HepG2 (cell line): ENCODE results near the gene EVA1C. TPM values are rescaled to one million over a fixed set of nuclear protein-coding genes. Genes with fewer than 3 reads are reported as not detected.

ENCODE experiments used
- ATAC-seq: fragments of 200-7000 bp; cut with Tn5 transposase; 3 replicates; pipeline ENCODE4 v1.9.1; 2020; ENCODE audit warnings: mild to moderate bottlenecking, moderate library complexity
- BruUV-seq: library from RNA; stranded (reverse); fragments of 400-500 nt; replicated peaks from 2 replicates; lab custom pipeline; 2021; lab: Mats Ljungman, UMichigan
- CTCF ChIA-PET: fragments of 300-600 bp; formaldehyde crosslinking; extraction: SDS; loops from one replicate; lab custom pipeline; 2021; ENCODE audit warnings: low total read pairs, inconsistent platforms, low intra/inter-chr PET ratio; lab: Yijun Ruan, JAX
- POLR2A ChIA-PET: fragments of 350-600 bp; sonication (Branson Sonifier 250); formaldehyde crosslinking; loops from one replicate; lab custom pipeline; 2020; ENCODE audit warnings: antibody characterized with exemption, inconsistent platforms; lab: Yijun Ruan, JAX
- DNase-seq: peaks from one replicate; pipeline ENCODE4 v3.0.0-alpha.2; 2015; ENCODE audit warnings: low spot score
- FAIRE-seq: peaks from 3 replicates; lab custom pipeline; 2011; peaks lifted over from hg19 to GRCh38; lab: Jason Lieb, UNC
- H2AFZ ChIP-seq: one replicate; pipeline ENCODE4 v1.6.1; 2011; ENCODE audit warnings: low read length, inconsistent platforms
- H3K27ac ChIP-seq: fragments of 300-600 bp; 3 replicates; pipeline ENCODE4 v1.8.0; 2011; ENCODE audit warnings: mixed run types, mild to moderate bottlenecking, mixed read lengths, low read length, inconsistent platforms; ENCODE audit not compliant: insufficient read depth; ENCODE audit errors: extremely low read length
- H3K27me3 ChIP-seq, 2 experiments: fragments of 200-600 bp in 1 of 2; 2 replicates in 1 of 2; 3 replicates in 1 of 2; pipeline versions ENCODE4 v1.6.0 to v1.8.0; 2011; ENCODE audit warnings: low read length in 2 of 2, mild to moderate bottlenecking in 2 of 2, moderate library complexity in 2 of 2, inconsistent platforms in 1 of 2; ENCODE audit not compliant: insufficient read depth in 2 of 2, control insufficient read depth in 1 of 2
- H3K36me3 ChIP-seq, 2 experiments: fragments of 200-600 bp in 1 of 2; replicated peaks in 1 of 2; 2 replicates in 1 of 2; 3 replicates in 1 of 2; pipeline versions ENCODE4 v1.5.1 to v1.8.0; 2011; ENCODE audit warnings: low read length in 2 of 2, inconsistent platforms in 1 of 2; ENCODE audit not compliant: insufficient read depth in 2 of 2, control insufficient read depth in 1 of 2
- H3K4me1 ChIP-seq: 2 replicates; pipeline ENCODE4 v1.5.1; 2012; ENCODE audit warnings: low read length, inconsistent platforms; ENCODE audit not compliant: insufficient read depth
- H3K4me2 ChIP-seq: 2 replicates; pipeline ENCODE4 v1.6.0; 2011; ENCODE audit warnings: low read depth, low read length, inconsistent platforms
- H3K4me3 ChIP-seq, 3 experiments: fragments of 200-600 bp in 1 of 3; sonication (generic), shearing (Covaris generic) in 1 of 3; replicated peaks in 1 of 3; 2 replicates each; pipeline ENCODE4 v1.5.1; 2011 to 2016; ENCODE audit warnings: low read length in 3 of 3, inconsistent platforms in 2 of 3, low read depth in 2 of 3, mild to moderate bottlenecking in 2 of 3, control low read depth in 1 of 3, mixed read lengths in 1 of 3; ENCODE audit not compliant: insufficient read depth in 1 of 3
- H3K79me2 ChIP-seq: one replicate; pipeline ENCODE4 v1.6.1; 2011; ENCODE audit warnings: low read length, inconsistent platforms; ENCODE audit not compliant: insufficient read depth
- H3K9ac ChIP-seq: 2 replicates; pipeline ENCODE4 v1.6.0; 2011; ENCODE audit warnings: mild to moderate bottlenecking, low read depth, low read length, inconsistent platforms; ENCODE audit not compliant: insufficient read depth
- H3K9me3 ChIP-seq: 2 replicates; pipeline ENCODE4 v1.5.1; 2012; ENCODE audit warnings: mild to moderate bottlenecking, low read length
- H4K20me1 ChIP-seq: 2 replicates; pipeline ENCODE4 v1.6.0; 2011; ENCODE audit warnings: inconsistent platforms, mild to moderate bottlenecking, low read length, moderate library complexity; ENCODE audit not compliant: insufficient read depth
- FOSL2 ChIP-seq: sonication (generic); formaldehyde crosslinking; IDR thresholded peaks from 2 replicates; pipeline ENCODE4 v1.4.0; 2020; ENCODE audit warnings: missing genetic modification reagents
- MTA1 ChIP-seq: sonication (generic); formaldehyde crosslinking; IDR thresholded peaks from 2 replicates; pipeline ENCODE4 v1.4.0; 2020; ENCODE audit warnings: missing genetic modification reagents, mild to moderate bottlenecking, borderline replicate concordance
- NFIB ChIP-seq: sonication (generic); formaldehyde crosslinking; IDR thresholded peaks from 2 replicates; pipeline ENCODE4 v1.9.0; 2021; ENCODE audit warnings: missing genetic modification reagents, mild to moderate bottlenecking, borderline replicate concordance
- PLSCR1 ChIP-seq: sonication (generic); formaldehyde crosslinking; IDR thresholded peaks from 2 replicates; pipeline ENCODE4 v1.5.0; 2020; ENCODE audit warnings: missing genetic modification reagents, mild to moderate bottlenecking, borderline replicate concordance
- RARG ChIP-seq: sonication (generic); formaldehyde crosslinking; IDR thresholded peaks from 2 replicates; pipeline ENCODE4 v1.4.0; 2020; ENCODE audit warnings: low read depth, mild to moderate bottlenecking, missing genetic modification reagents
- RFXAP ChIP-seq: sonication (generic); formaldehyde crosslinking; IDR thresholded peaks from 2 replicates; pipeline ENCODE4 v1.4.0; 2020; ENCODE audit warnings: missing genetic modification reagents, borderline replicate concordance
- SMC3 ChIP-seq: IDR thresholded peaks from 2 replicates; pipeline ENCODE4 v1.6.1; 2011; ENCODE audit warnings: low read length, improper control_type of control experiment
- ZNF326 ChIP-seq: sonication (generic); formaldehyde crosslinking; IDR thresholded peaks from 2 replicates; pipeline ENCODE4 v1.4.0; 2020; ENCODE audit warnings: missing genetic modification reagents, borderline replicate concordance
- ZNF34 ChIP-seq: sonication (generic); formaldehyde crosslinking; IDR thresholded peaks from 2 replicates; pipeline ENCODE4 v1.4.0; 2020; ENCODE audit warnings: mild to moderate bottlenecking, missing genetic modification reagents, borderline replicate concordance
- WGBS: methylation state at CpG from one replicate; pipeline ENCODE4 v1.1.6; 2017; ENCODE audit warnings: low lambda C conversion rate; 5-methylcytosine and 5-hydroxymethylcytosine counted together
- in situ Hi-C: cut with HindIII; loops from 2 replicates; pipeline ENCODE4 v1.10.0; 2017; ENCODE audit warnings: low pct_unique_long_range_greater_than_20kb; ENCODE audit not compliant: extremely low pct_ligation_motif_present
- intact Hi-C: fragments of 100-400 bp; cut with micrococcal nuclease; formaldehyde crosslinking; loops from one replicate; pipeline ENCODE4 v1.10.0; 2022; ENCODE audit not compliant: unreplicated experiment
- polyA plus RNA-seq, 8 experiments: library from polyadenylated mRNA; depleted of rRNA in 3 of 8; stranded (reverse) in 7 of 8; unstranded in 1 of 8; fragments of >200 nt; fragmentation: Illumina TruSeq in 4 of 8; extraction: Trizol in 4 of 8; gene quantifications; 2 replicates each; pipeline versions ENCODE4 v1.2.1 to v1.2.3, GENCODE V29; 2011 to 2016; ENCODE audit warnings: low read depth in 4 of 8, missing spikeins in 1 of 8, mixed read lengths in 1 of 8; ENCODE audit not compliant: insufficient read depth in 1 of 8
- total RNA-seq, 5 experiments: library from RNA; depleted of rRNA; stranded (reverse); fragments of >200 nt; fragmentation: Illumina TruSeq; extraction: Trizol; gene quantifications; 2 replicates each; pipeline ENCODE4 v1.2.3, GENCODE V29; 2016; ENCODE audit warnings: low read depth in 1 of 5

The EVA1C gene
- total and polyA plus RNA-seq, 2 of the 13 experiments (the other 11 are each of a cell fraction or from before 2014, with no cell fraction given), result 0.29 to 0.34 TPM

- no peak for FAIRE-seq
- peaks cover 35% of the 10 kb centered on the region for H3K4me1 ChIP-seq
- ATAC-seq, result no peak
- no peaks in the 10 kb centered on the region for H3K79me2 ChIP-seq
- no peak overlapping the region for H3K4me3 ChIP-seq
- H2AFZ ChIP-seq, result no peak overlapping the region
- in situ Hi-C loops, result no loop called here
- H3K36me3 ChIP-seq, result no peaks in the 10 kb centered on the region
- H3K27me3 ChIP-seq, result no peaks in the 10 kb centered on the region
- no peak overlapping the region for H3K9ac ChIP-seq
- TF ChIP-seq ZNF326 (CRISPR knock-in tag), result no peak
- no peak for TF ChIP-seq NFIB (CRISPR knock-in tag)
- no peak for TF ChIP-seq ZNF34 (CRISPR knock-in tag)
- no peak for TF ChIP-seq RARG
- no peak for TF ChIP-seq SMC3
- TF ChIP-seq RFXAP (CRISPR knock-in tag), result no peak
- no peak for TF ChIP-seq FOSL2 (CRISPR knock-in tag)
- no peak for TF ChIP-seq MTA1 (CRISPR knock-in tag)
- no peak for TF ChIP-seq PLSCR1 (CRISPR knock-in tag)
- H3K27ac ChIP-seq, result no peak overlapping the region
- no peaks in the 10 kb centered on the region for H3K9me3 ChIP-seq
- BruUV-seq, result no TSS peak
- WGBS, result 74% methylated on average over 8 of the region's 8 CpGs
- POLR2A ChIA-PET, result no interaction called here
- no peak overlapping the region for H3K4me2 ChIP-seq
- no peaks in the 10 kb centered on the region for H4K20me1 ChIP-seq
- intact Hi-C loops, result loop anchor here (10.0 kb wide), 1 partner anchor 81 kb away; no protein-coding TSS in a partner anchor
- no peak for DNase-seq
- CTCF ChIA-PET, result no interaction called here
These were observed 111.6 kb downstream of the EVA1C start for GRCh38 chr21:32523988-32524719.
